C4-2B (cell line): Measurements from ENCODE around the gene SHISAL1.

Source experiments
- H3K27ac ChIP-seq: fragments of 450-650 bp; 2 replicates; pipeline ENCODE4 v1.5.1; 2017
- ZFX ChIP-seq: fragments of 450-650 bp; IDR thresholded peaks from 2 replicates; pipeline ENCODE4 v1.6.1; 2017
- TF ChIP-seq, protein P1 (sequence below): fragments of 450-650 bp; conservative IDR thresholded peaks from 2 replicates; pipeline ENCODE4 v1.5.1; 2017; ENCODE audit warnings: mild to moderate bottlenecking

Gene SHISAL1

DNA sequence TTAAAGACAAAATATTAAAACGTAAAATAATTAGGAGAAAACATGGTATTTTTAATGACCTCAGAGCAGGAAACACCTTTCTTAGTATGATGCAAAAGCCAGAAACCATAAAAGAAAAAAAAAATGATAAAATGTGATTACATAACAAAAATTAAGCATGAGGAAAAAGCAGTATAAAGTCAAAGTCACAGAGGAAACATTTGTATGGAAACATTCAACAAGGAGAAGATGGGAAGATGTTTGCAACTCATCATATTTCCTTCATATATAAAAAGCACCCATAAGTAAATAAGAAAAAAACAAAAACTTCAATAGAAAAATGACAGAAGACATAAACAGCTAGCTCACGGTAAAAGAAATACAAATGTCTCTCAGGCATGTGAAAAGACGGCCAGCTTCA lies 17.3 kb downstream of the SHISAL1 start:
- TF ChIP-seq ZFX: no peak
- TF ChIP-seq, protein P1, sequence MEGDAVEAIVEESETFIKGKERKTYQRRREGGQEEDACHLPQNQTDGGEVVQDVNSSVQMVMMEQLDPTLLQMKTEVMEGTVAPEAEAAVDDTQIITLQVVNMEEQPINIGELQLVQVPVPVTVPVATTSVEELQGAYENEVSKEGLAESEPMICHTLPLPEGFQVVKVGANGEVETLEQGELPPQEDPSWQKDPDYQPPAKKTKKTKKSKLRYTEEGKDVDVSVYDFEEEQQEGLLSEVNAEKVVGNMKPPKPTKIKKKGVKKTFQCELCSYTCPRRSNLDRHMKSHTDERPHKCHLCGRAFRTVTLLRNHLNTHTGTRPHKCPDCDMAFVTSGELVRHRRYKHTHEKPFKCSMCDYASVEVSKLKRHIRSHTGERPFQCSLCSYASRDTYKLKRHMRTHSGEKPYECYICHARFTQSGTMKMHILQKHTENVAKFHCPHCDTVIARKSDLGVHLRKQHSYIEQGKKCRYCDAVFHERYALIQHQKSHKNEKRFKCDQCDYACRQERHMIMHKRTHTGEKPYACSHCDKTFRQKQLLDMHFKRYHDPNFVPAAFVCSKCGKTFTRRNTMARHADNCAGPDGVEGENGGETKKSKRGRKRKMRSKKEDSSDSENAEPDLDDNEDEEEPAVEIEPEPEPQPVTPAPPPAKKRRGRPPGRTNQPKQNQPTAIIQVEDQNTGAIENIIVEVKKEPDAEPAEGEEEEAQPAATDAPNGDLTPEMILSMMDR: no peak
- no peak overlapping the region for H3K27ac ChIP-seq

- H3K27ac ChIP-seq: no peak overlapping the region
- no peak for TF ChIP-seq ZFX
- TF ChIP-seq, protein P1: no peak
Measured at GRCh38 chr22:44293876-44294275, 18.9 kb downstream of the SHISAL1 start.

DNA sequence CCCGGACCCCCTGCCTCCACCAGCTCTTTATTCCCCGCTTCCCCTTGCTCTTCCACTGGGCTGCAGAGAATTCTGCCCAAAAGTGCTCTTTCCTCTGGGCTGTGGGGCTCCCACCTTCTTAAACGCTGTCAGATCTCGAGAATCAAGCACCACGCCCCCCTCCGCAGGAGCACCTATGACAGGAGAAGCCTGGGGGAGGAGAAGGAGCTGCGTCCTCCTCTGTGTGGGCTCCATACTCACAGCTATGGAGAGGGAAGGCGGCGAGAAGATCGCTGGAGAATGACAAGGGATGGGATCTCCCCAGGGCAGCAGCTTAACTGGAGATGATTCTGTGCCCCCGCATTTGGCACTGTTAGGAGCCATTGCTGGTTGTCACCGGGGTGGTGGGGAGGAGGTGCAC lies 19.7 kb downstream of the SHISAL1 start:
- TF ChIP-seq, protein P1: no peak
- TF ChIP-seq ZFX: no peak
- H3K27ac ChIP-seq: no peak overlapping the region

GRCh38 chr22:44292521-44292920 lies 20.2 kb downstream of the SHISAL1 start:
- TF ChIP-seq, protein P1: no peak
- no peak for TF ChIP-seq ZFX
- no peak overlapping the region for H3K27ac ChIP-seq

GRCh38 chr22:44291674-44292360 lies 20.9 kb downstream of the SHISAL1 start:
- H3K27ac ChIP-seq: no peak overlapping the region
- TF ChIP-seq, protein P1: no peak
- TF ChIP-seq ZFX: no peak

GRCh38 chr22:44291265-44291664 lies 21.5 kb downstream of the SHISAL1 start:
- no peak for TF ChIP-seq ZFX
- TF ChIP-seq, protein P1: no peak
- no peak overlapping the region for H3K27ac ChIP-seq

DNA sequence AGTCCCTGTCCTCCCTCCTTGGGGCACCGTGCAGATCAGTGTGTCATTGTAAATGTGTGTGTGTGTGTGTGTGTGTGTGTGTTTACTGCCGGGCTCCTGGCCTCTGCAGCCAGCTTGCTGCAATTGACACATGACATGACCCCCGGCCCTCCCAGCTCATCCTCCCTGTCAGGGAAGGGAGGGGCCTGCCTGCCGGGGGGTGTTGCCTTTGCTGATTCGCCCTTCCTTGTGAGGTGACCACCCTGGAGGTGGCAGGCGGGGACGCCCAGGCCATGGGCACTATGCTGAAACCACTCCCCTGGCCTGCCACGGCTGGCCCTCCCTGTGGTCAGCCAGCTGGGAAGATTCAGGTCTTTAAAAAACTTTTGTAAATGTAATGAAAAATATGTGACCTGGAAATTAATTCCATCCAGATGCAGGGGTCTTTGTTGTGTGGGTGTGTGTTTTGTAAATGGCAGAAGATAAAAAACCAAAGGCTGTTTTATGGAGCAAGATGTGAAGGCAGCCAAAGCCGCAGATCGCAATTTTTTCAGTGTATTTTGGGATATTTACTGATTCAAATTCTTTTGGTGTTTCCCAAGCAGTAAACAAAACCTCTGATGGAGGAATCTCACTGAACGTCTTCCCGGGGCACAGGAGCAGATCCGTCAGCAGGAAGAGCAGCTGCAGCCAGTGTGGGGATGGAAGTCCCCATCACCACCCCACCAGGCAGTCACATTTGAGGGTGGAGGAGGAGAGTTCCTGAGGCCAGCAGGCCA lies 23.2 kb downstream of the SHISAL1 start:
- TF ChIP-seq, protein P1: no peak
- no peak for TF ChIP-seq ZFX
- no peak overlapping the region for H3K27ac ChIP-seq
